ENCODE results near the gene TTC9B.
"Not testable (repeated sequence)": the region's sequence is repeated elsewhere in the genome, so short reads cannot be mapped to it uniquely, and the experiment has no call there.

Gene TTC9B

DNA sequence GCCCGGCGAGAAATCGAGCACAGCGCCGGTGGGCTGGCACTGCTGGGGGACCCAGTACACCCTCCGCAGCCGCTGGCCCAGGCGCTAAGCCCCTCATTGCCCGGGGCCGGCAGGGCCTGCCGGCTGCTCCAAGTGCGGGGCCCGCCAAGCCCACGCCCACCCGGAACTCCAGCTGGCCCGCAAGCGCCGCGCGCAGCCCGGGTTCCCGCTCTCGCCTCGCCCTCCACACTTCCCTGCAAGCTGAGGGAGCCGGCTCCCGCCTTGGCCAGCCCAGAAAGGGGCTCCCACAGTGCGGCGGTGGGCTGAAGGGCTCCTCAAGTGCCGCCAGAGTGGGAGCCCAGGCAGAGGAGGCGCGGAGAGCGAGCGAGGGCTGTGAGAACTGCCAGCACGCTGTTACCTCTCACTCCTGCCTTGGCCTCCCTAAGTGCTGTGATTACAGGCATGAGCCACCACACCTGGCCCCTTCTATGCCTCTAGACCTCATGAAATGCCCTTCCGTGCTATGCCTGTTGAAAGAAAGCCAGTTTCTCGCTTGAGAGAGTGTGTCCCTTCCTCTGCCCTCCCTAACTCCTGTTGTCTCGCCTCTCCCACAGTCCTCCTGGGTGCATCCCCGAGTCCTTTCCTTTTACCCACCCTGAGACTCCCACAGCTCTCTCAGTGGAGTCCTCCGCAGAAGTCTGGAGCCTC, 47.7 kb downstream of the TTC9B start:
- DNase-seq (ENCODE audit: low spot score): not testable (repeated sequence)

DNA sequence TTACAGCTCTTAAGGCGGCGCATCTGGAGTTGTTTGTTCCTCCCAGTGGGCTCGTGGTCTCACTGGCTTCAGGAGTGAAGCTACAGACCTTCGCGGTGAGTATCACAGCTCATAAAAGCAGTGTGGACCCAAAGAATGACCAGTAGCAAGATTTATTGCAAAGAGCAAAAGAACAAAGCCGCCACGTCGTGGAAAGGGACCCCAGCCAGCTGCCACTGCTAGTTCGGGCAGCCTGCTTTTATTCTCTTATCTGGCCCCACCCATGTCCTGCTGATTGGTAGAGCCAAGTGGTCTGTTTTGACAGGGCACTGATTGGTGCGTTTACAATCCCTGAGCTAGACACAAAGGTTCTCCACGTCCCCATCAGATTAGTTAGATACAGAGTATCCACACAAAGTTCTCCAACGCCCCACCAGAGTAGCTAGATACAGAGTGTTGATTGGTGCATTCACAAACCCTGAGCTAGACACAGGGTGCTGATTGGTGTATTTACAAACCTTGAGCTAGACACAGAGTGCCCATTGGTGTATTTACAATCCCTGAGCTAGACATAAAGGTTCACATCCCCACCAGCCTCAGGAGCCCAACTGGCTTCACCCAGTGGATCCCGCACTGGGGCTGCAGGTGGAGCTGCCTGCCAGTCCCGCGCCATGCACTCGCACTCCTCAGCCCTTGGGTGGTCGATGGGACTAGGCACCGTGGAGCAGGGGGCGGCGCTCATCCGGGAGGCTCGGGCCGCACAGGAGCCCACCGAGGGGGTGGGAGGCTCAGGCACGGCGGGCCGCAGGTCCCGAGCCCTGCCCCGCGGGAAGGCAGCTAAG, 48.5 kb downstream of the TTC9B start:
- not testable (repeated sequence) for DNase-seq (ENCODE audit: low spot score)

Measured in hepatic stellate cell (primary cell).